ENCODE results near the gene KCNK1. TPM values are rescaled to one million over a fixed set of nuclear protein-coding genes. Genes with fewer than 3 reads are reported as not detected.
"Not testable (repeated sequence)": the region's sequence is repeated elsewhere in the genome, so short reads cannot be mapped to it uniquely, and the experiment has no call there.

The KCNK1 gene
- total RNA-seq, 2 experiments from 2014 or later = 0.18 TPM; not detected in 1

GRCh38 chr1:233611363-233611762 is 2.5 kb upstream of the KCNK1 start:
- H3K4me3 Mint-ChIP-seq; DNase-seq; ATAC-seq; POLR2A ChIA-PET; CTCF ChIA-PET; H3K36me3 Mint-ChIP-seq (ENCODE audit: low read depth); H3K9me3 Mint-ChIP-seq (ENCODE audit: insufficient read depth); H3K4me1 Mint-ChIP-seq (ENCODE audit: low read depth); H3K27ac Mint-ChIP-seq: not testable (repeated sequence)
- peaks cover 42% of the 10 kb centered on the region for H3K27me3 Mint-ChIP-seq (ENCODE audit: low read depth)

- DNase-seq (no peak), ATAC-seq (no peak)
- H3K36me3 Mint-ChIP-seq (ENCODE audit: low read depth) = no peaks in the 10 kb centered on the region
- H3K27ac Mint-ChIP-seq = no peak overlapping the region
- no peak overlapping the region for H3K4me3 Mint-ChIP-seq
- POLR2A ChIA-PET = no interaction called here
- CTCF ChIA-PET = no interaction called here
- peaks cover 48% of the 10 kb centered on the region for H3K27me3 Mint-ChIP-seq (ENCODE audit: low read depth)
- H3K4me1 Mint-ChIP-seq (ENCODE audit: low read depth) = peaks cover 4% of the 10 kb centered on the region
- no peaks in the 10 kb centered on the region for H3K9me3 Mint-ChIP-seq (ENCODE audit: insufficient read depth)
Observed at GRCh38 chr1:233614173-233614742, 352 bp downstream of the KCNK1 start.

GRCh38 chr1:233614743-233615521 is 1.0 kb downstream of the KCNK1 start:
- H3K9me3 Mint-ChIP-seq (ENCODE audit: insufficient read depth) = no peaks in the 10 kb centered on the region
- DNase-seq (no peak), ATAC-seq (no peak)
- no peaks in the 10 kb centered on the region for H3K36me3 Mint-ChIP-seq (ENCODE audit: low read depth)
- peaks cover 4% of the 10 kb centered on the region for H3K4me1 Mint-ChIP-seq (ENCODE audit: low read depth)
- POLR2A ChIA-PET = no interaction called here
- H3K27me3 Mint-ChIP-seq (ENCODE audit: low read depth) = peaks cover 48% of the 10 kb centered on the region
- H3K4me3 Mint-ChIP-seq = no peak overlapping the region
- H3K27ac Mint-ChIP-seq = no peak overlapping the region
- CTCF ChIA-PET = no interaction called here

GRCh38 chr1:233615571-233615970 is 1.7 kb downstream of the KCNK1 start:
- ATAC-seq = no peak
- Mint-ChIP-seq H3K27ac (no peak overlapping the region), H3K9me3 (ENCODE audit: insufficient read depth) (no peaks in the 10 kb centered on the region), H3K4me3 (no peak overlapping the region), H3K27me3 (ENCODE audit: low read depth) (peaks cover 48% of the 10 kb centered on the region), H3K36me3 (ENCODE audit: low read depth) (no peaks in the 10 kb centered on the region), H3K4me1 (ENCODE audit: low read depth) (peaks cover 4% of the 10 kb centered on the region)
- POLR2A ChIA-PET = no interaction called here
- no peak for DNase-seq
- CTCF ChIA-PET = no interaction called here

- Mint-ChIP-seq H3K4me3 (no peak overlapping the region), H3K4me1 (ENCODE audit: low read depth) (peaks cover 4% of the 10 kb centered on the region), H3K27ac (no peak overlapping the region), H3K9me3 (ENCODE audit: insufficient read depth) (no peaks in the 10 kb centered on the region), H3K36me3 (ENCODE audit: low read depth) (no peaks in the 10 kb centered on the region), H3K27me3 (ENCODE audit: low read depth) (peaks cover 40% of the 10 kb centered on the region)
- ATAC-seq = no peak
- no peak for DNase-seq
- CTCF ChIA-PET = no interaction called here
- POLR2A ChIA-PET = no interaction called here
Observed at GRCh38 chr1:233617025-233617424, 3.1 kb downstream of the KCNK1 start.

GRCh38 chr1:233619414-233619813 is 5.5 kb downstream of the KCNK1 start:
- H3K4me3 Mint-ChIP-seq; CTCF ChIA-PET; H3K27ac Mint-ChIP-seq; ATAC-seq; H3K4me1 Mint-ChIP-seq (ENCODE audit: low read depth); DNase-seq; H3K36me3 Mint-ChIP-seq (ENCODE audit: low read depth); POLR2A ChIA-PET; H3K9me3 Mint-ChIP-seq (ENCODE audit: insufficient read depth): not testable (repeated sequence)
- H3K27me3 Mint-ChIP-seq (ENCODE audit: low read depth) = peaks cover 24% of the 10 kb centered on the region

GRCh38 chr1:233620065-233620464 is 6.2 kb downstream of the KCNK1 start:
- POLR2A ChIA-PET = no interaction called here
- ATAC-seq (no peak), DNase-seq (no peak)
- no peaks in the 10 kb centered on the region for H3K36me3 Mint-ChIP-seq (ENCODE audit: low read depth)
- CTCF ChIA-PET = no interaction called here
- H3K4me3 Mint-ChIP-seq = no peak overlapping the region
- H3K27ac Mint-ChIP-seq = no peak overlapping the region
- no peaks in the 10 kb centered on the region for H3K4me1 Mint-ChIP-seq (ENCODE audit: low read depth)
- H3K27me3 Mint-ChIP-seq (ENCODE audit: low read depth) = peaks cover 17% of the 10 kb centered on the region
- no peaks in the 10 kb centered on the region for H3K9me3 Mint-ChIP-seq (ENCODE audit: insufficient read depth)

- Mint-ChIP-seq H3K9me3 (ENCODE audit: insufficient read depth) (no peaks in the 10 kb centered on the region), H3K36me3 (ENCODE audit: low read depth) (no peaks in the 10 kb centered on the region), H3K4me1 (ENCODE audit: low read depth) (no peaks in the 10 kb centered on the region), H3K27ac (no peak overlapping the region), H3K4me3 (no peak overlapping the region), H3K27me3 (ENCODE audit: low read depth) (peaks cover 6% of the 10 kb centered on the region)
- ATAC-seq (no peak), DNase-seq (no peak)
- ChIA-PET CTCF (no interaction called here), POLR2A (no interaction called here)
Observed at GRCh38 chr1:233621923-233622322, 8.0 kb downstream of the KCNK1 start.

- DNase-seq (no peak), ATAC-seq (no peak)
- Mint-ChIP-seq H3K27ac (no peak overlapping the region), H3K9me3 (ENCODE audit: insufficient read depth) (no peaks in the 10 kb centered on the region), H3K27me3 (ENCODE audit: low read depth) (no peaks in the 10 kb centered on the region), H3K36me3 (ENCODE audit: low read depth) (no peaks in the 10 kb centered on the region), H3K4me1 (ENCODE audit: low read depth) (no peaks in the 10 kb centered on the region), H3K4me3 (no peak overlapping the region)
- ChIA-PET POLR2A (no interaction called here), CTCF (no interaction called here)
Observed at GRCh38 chr1:233624289-233624688, 10.4 kb downstream of the KCNK1 start.

GRCh38 chr1:233625087-233625486 is 11.2 kb downstream of the KCNK1 start:
- Mint-ChIP-seq H3K4me1 (ENCODE audit: low read depth) (no peaks in the 10 kb centered on the region), H3K27ac (no peak overlapping the region), H3K9me3 (ENCODE audit: insufficient read depth) (no peaks in the 10 kb centered on the region), H3K27me3 (ENCODE audit: low read depth) (no peaks in the 10 kb centered on the region), H3K4me3 (no peak overlapping the region), H3K36me3 (ENCODE audit: low read depth) (no peaks in the 10 kb centered on the region)
- POLR2A ChIA-PET = no interaction called here
- CTCF ChIA-PET = no interaction called here
- ATAC-seq = no peak
- no peak for DNase-seq

GRCh38 chr1:233625510-233625981 is 11.6 kb downstream of the KCNK1 start:
- no peak for ATAC-seq
- Mint-ChIP-seq H3K27ac (no peak overlapping the region), H3K9me3 (ENCODE audit: insufficient read depth) (no peaks in the 10 kb centered on the region), H3K4me1 (ENCODE audit: low read depth) (no peaks in the 10 kb centered on the region), H3K4me3 (no peak overlapping the region), H3K27me3 (ENCODE audit: low read depth) (no peaks in the 10 kb centered on the region), H3K36me3 (ENCODE audit: low read depth) (no peaks in the 10 kb centered on the region)
- no peak for DNase-seq
- CTCF ChIA-PET = no interaction called here
- POLR2A ChIA-PET = no interaction called here

GRCh38 chr1:233627376-233627775 is 13.5 kb downstream of the KCNK1 start:
- ChIA-PET POLR2A (no interaction called here), CTCF (no interaction called here)
- Mint-ChIP-seq H3K36me3 (ENCODE audit: low read depth) (no peaks in the 10 kb centered on the region), H3K9me3 (ENCODE audit: insufficient read depth) (no peaks in the 10 kb centered on the region), H3K27me3 (ENCODE audit: low read depth) (no peaks in the 10 kb centered on the region), H3K27ac (no peak overlapping the region), H3K4me1 (ENCODE audit: low read depth) (no peaks in the 10 kb centered on the region), H3K4me3 (no peak overlapping the region)
- ATAC-seq = no peak
- DNase-seq = no peak

- DNase-seq (no peak), ATAC-seq (no peak)
- H3K27ac Mint-ChIP-seq = no peak overlapping the region
- no peak overlapping the region for H3K4me3 Mint-ChIP-seq
- H3K27me3 Mint-ChIP-seq (ENCODE audit: low read depth) = no peaks in the 10 kb centered on the region
- H3K9me3 Mint-ChIP-seq (ENCODE audit: insufficient read depth) = no peaks in the 10 kb centered on the region
- CTCF ChIA-PET = no interaction called here
- no peaks in the 10 kb centered on the region for H3K36me3 Mint-ChIP-seq (ENCODE audit: low read depth)
- POLR2A ChIA-PET = no interaction called here
- H3K4me1 Mint-ChIP-seq (ENCODE audit: low read depth) = no peaks in the 10 kb centered on the region
Observed at GRCh38 chr1:233627823-233628222, 13.9 kb downstream of the KCNK1 start.
